Measurements from ENCODE around the gene SH2D7. TPM values are rescaled to one million over a fixed set of nuclear protein-coding genes. Genes with fewer than 3 reads are reported as not detected.

The SH2D7 gene
- total RNA-seq, 1 experiment from 2014 or later = not detected

- H3K4me3 Mint-ChIP-seq = no peak overlapping the region
- peak overlapping the region; percentile 17; the same call in 1 of the 2 replicates for H3K27ac Mint-ChIP-seq
- CTCF ChIA-PET = interaction anchor here (1.3 to 1.5 kb wide), 2 partner anchors 49 to 150 kb away, joined by 5 read pairs; no protein-coding TSS in a partner anchor
- TF ChIP-seq ZSCAN18 (CRISPR knock-in tag; IDR thresholded peaks at IDR 0.05) = no peak
- no peak for TF ChIP-seq SOX15 (CRISPR knock-in tag; IDR thresholded peaks at IDR 0.05)
- TF ChIP-seq JUN (CRISPR knock-in tag; IDR thresholded peaks at IDR 0.05) = no peak
- POLR2A ChIA-PET = no interaction called here
- no peaks in the 10 kb centered on the region for H3K9me3 Mint-ChIP-seq
- H3K4me1 Mint-ChIP-seq = peaks cover 19% of the 10 kb centered on the region
- ATAC-seq = no peak
- DNase-seq (ENCODE audit: low spot score) = peak; percentile 4
- no peaks in the 10 kb centered on the region for H3K36me3 Mint-ChIP-seq
- no peaks in the 10 kb centered on the region for H3K27me3 Mint-ChIP-seq (ENCODE audit: low read depth)
These were observed 33.1 kb upstream of the SH2D7 start for GRCh38 chr15:78059110-78059839.

- ATAC-seq (no peak), DNase-seq (ENCODE audit: low spot score) (no peak)
- Mint-ChIP-seq H3K27me3 (ENCODE audit: low read depth) (no peaks in the 10 kb centered on the region), H3K4me3 (no peak overlapping the region), H3K36me3 (no peaks in the 10 kb centered on the region), H3K27ac (no peak overlapping the region), H3K4me1 (peaks cover 19% of the 10 kb centered on the region), H3K9me3 (no peaks in the 10 kb centered on the region)
- TF ChIP-seq ZNF263 (CRISPR knock-in tag; IDR thresholded peaks at IDR 0.05; ENCODE audit: low read depth) (no peak), JAZF1 (CRISPR knock-in tag; IDR thresholded peaks at IDR 0.05) (no peak), IRF2 (CRISPR knock-in tag; IDR thresholded peaks at IDR 0.05; ENCODE audit: borderline replicate concordance, low read depth) (no peak), ZNF281 (CRISPR knock-in tag; IDR thresholded peaks at IDR 0.05) (no peak), NR1H2 (CRISPR knock-in tag; IDR thresholded peaks at IDR 0.05) (no peak), PREB (CRISPR knock-in tag; IDR thresholded peaks at IDR 0.05; ENCODE audit: borderline replicate concordance) (no peak), MXD4 (CRISPR knock-in tag; IDR thresholded peaks at IDR 0.05; ENCODE audit: borderline replicate concordance) (no peak), RORB (CRISPR knock-in tag; IDR thresholded peaks at IDR 0.05) (no peak), PRRX2 (CRISPR knock-in tag; IDR thresholded peaks at IDR 0.05) (no peak), NR3C1 (CRISPR knock-in tag; conservative IDR thresholded peaks at IDR 0.05; ENCODE audit: low read depth) (no peak), AFF4 (CRISPR knock-in tag; IDR thresholded peaks at IDR 0.05; ENCODE audit: borderline replicate concordance) (no peak)
- CTCF ChIA-PET = interaction anchor here (0.6 kb wide), 1 partner anchor 48 kb away, joined by 3 read pairs; no protein-coding TSS in a partner anchor
- POLR2A ChIA-PET = no interaction called here
These were observed 32.1 kb upstream of the SH2D7 start for GRCh38 chr15:78060232-78060631.
